Measurements from ENCODE around the gene CDS1.

GRCh38 chr4:84648178-84648577 lies 65.3 kb downstream of the CDS1 start:
- TF ChIP-seq CTCF (IDR thresholded peaks at IDR 0.05) (no peak), EP300 (IDR thresholded peaks at IDR 0.05) (no peak)

Measured in upper lobe of left lung (tissue), 4 donors.